ENCODE results near the gene SSBP2. TPM values are rescaled to one million over a fixed set of nuclear protein-coding genes. Genes with fewer than 3 reads are reported as not detected.
"Not testable (repeated sequence)": the region's sequence is repeated elsewhere in the genome, so short reads cannot be mapped to it uniquely, and the experiment has no call there.

Gene SSBP2
- total and polyA plus RNA-seq, 7 donors = 9.9 to 89.2 (median 68.7) TPM

DNA sequence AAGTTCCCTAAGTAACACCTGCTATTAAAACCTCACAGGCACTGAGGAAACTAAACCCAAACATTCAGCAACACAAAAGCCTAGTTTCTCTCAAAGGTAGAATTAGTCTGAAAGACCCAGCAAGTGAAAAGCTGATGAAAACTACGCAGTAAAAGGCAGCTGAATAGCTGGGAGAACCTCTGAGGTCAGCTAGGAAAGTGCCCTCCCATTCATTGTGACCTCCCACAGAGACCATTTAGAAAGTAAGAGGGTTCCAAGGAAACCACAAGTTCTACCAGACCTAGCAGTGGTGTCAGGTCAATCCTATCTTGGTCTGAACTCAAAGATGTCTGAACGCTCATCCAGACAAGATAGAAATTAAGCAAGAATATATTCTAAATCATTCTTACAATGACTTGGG, 144.7 kb downstream of the SSBP2 start:
- intact Hi-C loops (cut with DNase I) = loop anchor here (10.0 kb wide), 1 partner anchor 49 kb away; no protein-coding TSS in a partner anchor
- no peak overlapping the region for H3K4me3 ChIP-seq
- H3K27me3 ChIP-seq = no peaks in the 10 kb centered on the region
- no peak overlapping the region for H3K27ac ChIP-seq
- H3K9me3 ChIP-seq = peaks cover 0 to 7% (median 0%) of the 10 kb centered on the region in 4 donors
- TF ChIP-seq EP300 (IDR thresholded peaks at IDR 0.05) = no peak
- TF ChIP-seq, protein P1, sequence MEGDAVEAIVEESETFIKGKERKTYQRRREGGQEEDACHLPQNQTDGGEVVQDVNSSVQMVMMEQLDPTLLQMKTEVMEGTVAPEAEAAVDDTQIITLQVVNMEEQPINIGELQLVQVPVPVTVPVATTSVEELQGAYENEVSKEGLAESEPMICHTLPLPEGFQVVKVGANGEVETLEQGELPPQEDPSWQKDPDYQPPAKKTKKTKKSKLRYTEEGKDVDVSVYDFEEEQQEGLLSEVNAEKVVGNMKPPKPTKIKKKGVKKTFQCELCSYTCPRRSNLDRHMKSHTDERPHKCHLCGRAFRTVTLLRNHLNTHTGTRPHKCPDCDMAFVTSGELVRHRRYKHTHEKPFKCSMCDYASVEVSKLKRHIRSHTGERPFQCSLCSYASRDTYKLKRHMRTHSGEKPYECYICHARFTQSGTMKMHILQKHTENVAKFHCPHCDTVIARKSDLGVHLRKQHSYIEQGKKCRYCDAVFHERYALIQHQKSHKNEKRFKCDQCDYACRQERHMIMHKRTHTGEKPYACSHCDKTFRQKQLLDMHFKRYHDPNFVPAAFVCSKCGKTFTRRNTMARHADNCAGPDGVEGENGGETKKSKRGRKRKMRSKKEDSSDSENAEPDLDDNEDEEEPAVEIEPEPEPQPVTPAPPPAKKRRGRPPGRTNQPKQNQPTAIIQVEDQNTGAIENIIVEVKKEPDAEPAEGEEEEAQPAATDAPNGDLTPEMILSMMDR (IDR thresholded peaks at IDR 0.05) = no peak
- no peak for TF ChIP-seq POLR2A (IDR thresholded peaks at IDR 0.05)
- no peak for TF ChIP-seq POLR2AphosphoS5 (IDR thresholded peaks at IDR 0.05)
- H3K4me1 ChIP-seq = no peaks in the 10 kb centered on the region
- H3K36me3 ChIP-seq = peaks cover 0 to 8% (median 0%) of the 10 kb centered on the region in 4 donors
- DNase-seq = no peak
- 93 to 94% methylated on average over 2 of the region's 2 CpGs for WGBS, 2 donors

DNA sequence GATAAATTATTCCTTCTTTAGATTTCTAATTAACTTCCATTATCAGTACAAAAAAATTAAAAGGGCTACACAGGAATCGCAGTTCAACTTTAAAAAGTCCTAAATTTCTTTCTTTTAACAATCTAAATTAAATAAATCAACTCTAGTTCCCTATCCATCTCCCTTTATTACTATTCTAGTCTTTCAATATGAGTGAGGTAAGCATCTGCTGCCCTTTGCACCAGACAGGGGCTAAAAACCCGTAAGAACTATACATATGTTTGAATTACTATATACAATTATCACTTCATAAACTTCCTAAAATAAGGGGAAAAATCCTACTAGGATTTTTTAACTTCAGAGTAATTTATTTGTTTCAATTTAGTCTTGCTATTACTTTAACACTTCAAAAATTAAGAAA, 145.6 kb downstream of the SSBP2 start:
- intact Hi-C loops (cut with DNase I) = loop anchor here (10.0 kb wide), 1 partner anchor 50 kb away; no protein-coding TSS in a partner anchor
- WGBS, 2 donors = 92 to 95% methylated on average over 2 of the region's 2 CpGs
- H3K9me3 ChIP-seq = peaks cover 0 to 7% (median 0%) of the 10 kb centered on the region in 4 donors
- DNase-seq = no peak
- H3K36me3 ChIP-seq = peaks cover 0 to 4% (median 0%) of the 10 kb centered on the region in 4 donors
- H3K4me1 ChIP-seq = no peaks in the 10 kb centered on the region
- TF ChIP-seq, protein P1 (IDR thresholded peaks at IDR 0.05) = no peak
- TF ChIP-seq POLR2A (IDR thresholded peaks at IDR 0.05) (no peak), EP300 (IDR thresholded peaks at IDR 0.05) (no peak), POLR2AphosphoS5 (IDR thresholded peaks at IDR 0.05) (no peak)
- H3K27ac ChIP-seq = no peak overlapping the region
- H3K27me3 ChIP-seq = no peaks in the 10 kb centered on the region
- H3K4me3 ChIP-seq = no peak overlapping the region

DNA sequence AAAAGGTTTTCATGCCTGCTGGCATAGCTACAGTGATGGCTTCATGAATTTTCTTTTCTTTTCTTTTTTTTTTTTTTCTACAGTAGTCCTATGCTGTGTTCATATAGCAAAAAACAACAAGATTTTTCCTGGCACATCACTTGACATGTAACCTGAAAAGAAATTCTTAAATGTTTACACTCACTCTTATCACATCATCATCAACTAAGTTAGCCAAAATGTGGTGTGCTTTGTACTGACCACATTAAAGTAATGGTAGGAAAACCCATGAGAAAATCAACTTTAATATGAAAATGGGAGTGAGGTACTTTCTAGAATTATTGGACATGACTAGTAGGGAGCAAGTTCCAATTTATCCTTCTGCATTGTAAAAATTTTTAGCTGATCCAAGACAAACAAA, 146.7 kb downstream of the SSBP2 start:
- H3K27ac ChIP-seq = no peak overlapping the region
- TF ChIP-seq EP300 (IDR thresholded peaks at IDR 0.05) = no peak
- TF ChIP-seq POLR2AphosphoS5 (IDR thresholded peaks at IDR 0.05) = no peak
- TF ChIP-seq, protein P1 (IDR thresholded peaks at IDR 0.05) = no peak
- no peak for TF ChIP-seq POLR2A (IDR thresholded peaks at IDR 0.05)
- H3K4me3 ChIP-seq = no peak overlapping the region
- no peaks in the 10 kb centered on the region for H3K9me3 ChIP-seq
- H3K4me1 ChIP-seq = no peaks in the 10 kb centered on the region
- H3K27me3 ChIP-seq = no peaks in the 10 kb centered on the region
- intact Hi-C loops (cut with DNase I) = loop anchor here (10.0 kb wide), 1 partner anchor 51 kb away; no protein-coding TSS in a partner anchor
- peaks cover 0 to 11% (median 0%) of the 10 kb centered on the region in 4 donors for H3K36me3 ChIP-seq
- DNase-seq = no peak

DNA sequence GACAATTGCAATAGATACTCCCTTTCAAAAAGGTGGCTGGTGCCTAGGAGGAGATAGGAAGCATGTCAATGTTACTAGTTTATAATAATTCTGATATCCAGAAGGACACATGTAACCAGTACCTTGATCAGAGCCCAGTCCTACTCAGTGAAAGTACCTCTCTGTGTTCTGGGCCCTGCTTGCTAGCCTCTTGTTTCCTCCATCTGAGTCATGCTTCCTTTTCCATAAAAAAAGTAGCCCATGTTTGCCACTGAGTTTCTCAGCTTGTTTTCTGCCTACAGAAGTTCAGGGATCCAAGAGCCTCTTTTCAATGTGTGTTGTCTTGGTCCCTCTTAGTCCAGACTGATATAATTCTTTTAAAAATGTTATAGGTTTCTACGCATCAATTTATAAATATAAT, 149.0 kb downstream of the SSBP2 start:
- no peak overlapping the region for H3K4me3 ChIP-seq
- H3K4me1 ChIP-seq = no peaks in the 10 kb centered on the region
- H3K9me3 ChIP-seq = no peaks in the 10 kb centered on the region
- no peaks in the 10 kb centered on the region for H3K27me3 ChIP-seq
- 97 to 98% methylated on average over 1 of the region's 1 CpG for WGBS, 2 donors
- H3K27ac ChIP-seq = no peak overlapping the region
- TF ChIP-seq, protein P1 (IDR thresholded peaks at IDR 0.05) = no peak
- TF ChIP-seq POLR2A (IDR thresholded peaks at IDR 0.05) (no peak), POLR2AphosphoS5 (IDR thresholded peaks at IDR 0.05) (no peak), EP300 (IDR thresholded peaks at IDR 0.05) (no peak)
- no peak for DNase-seq
- peaks cover 0 to 11% (median 0%) of the 10 kb centered on the region in 4 donors for H3K36me3 ChIP-seq
- intact Hi-C loops (cut with DNase I) = loop anchor here (10.0 kb wide), 1 partner anchor 53 kb away; no protein-coding TSS in a partner anchor

DNA sequence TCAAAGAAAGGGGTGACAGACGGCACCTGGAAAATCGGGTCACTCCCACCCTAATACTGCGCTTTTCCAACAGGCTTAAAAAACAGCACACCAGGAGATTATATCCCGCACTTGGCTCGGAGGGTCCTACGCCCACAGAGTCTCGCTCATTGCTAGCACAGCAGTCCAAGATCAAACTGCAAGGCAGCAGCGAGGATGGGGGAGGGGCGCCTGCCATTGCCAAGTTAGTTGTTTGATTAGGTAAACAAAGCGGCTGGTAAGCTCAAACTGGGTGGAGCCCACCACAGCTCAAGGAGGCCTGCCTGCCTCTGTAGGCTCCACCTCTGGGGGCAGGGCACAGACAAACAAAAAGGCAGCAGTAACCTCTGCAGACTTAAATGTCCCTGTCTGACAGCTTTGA, 158.8 kb downstream of the SSBP2 start:
- DNase-seq; H3K9me3 ChIP-seq; H3K4me3 ChIP-seq; H3K4me1 ChIP-seq; intact Hi-C loops (cut with DNase I); H3K27me3 ChIP-seq; H3K36me3 ChIP-seq; H3K27ac ChIP-seq: not testable (repeated sequence)
- 96 to 97% methylated on average over 8 to 9 of the region's 10 CpGs for WGBS, 2 donors
